GM19023 (cell line): ENCODE results near the gene MICA.
"Not testable (repeated sequence)": the region's sequence is repeated elsewhere in the genome, so short reads cannot be mapped to it uniquely, and the experiment has no call there.

Experiments
- ATAC-seq: cut with Tn5 transposase; IDR thresholded peaks from one replicate; pipeline ENCODE4 v1.9.1; 2021; ENCODE audit warnings: mild to moderate bottlenecking, moderate library complexity; ENCODE audit not compliant: unreplicated experiment

The MICA gene

GRCh38 chr6:31407699-31408098 lies 4.3 kb downstream of the MICA start:
- no peak for ATAC-seq

GRCh38 chr6:31412506-31412905 lies 9.1 kb downstream of the MICA start:
- ATAC-seq = no peak

- ATAC-seq = not testable (repeated sequence)
Measured at GRCh38 chr6:31414148-31414770, 10.9 kb downstream of the MICA start.

GRCh38 chr6:31414771-31415265 lies 11.4 kb downstream of the MICA start:
- no peak for ATAC-seq

- no peak for ATAC-seq
Measured at GRCh38 chr6:31416394-31417014, 13.1 kb downstream of the MICA start.

GRCh38 chr6:31418251-31418650 lies 14.9 kb downstream of the MICA start:
- no peak for ATAC-seq

GRCh38 chr6:31419842-31420241 lies 16.4 kb downstream of the MICA start:
- ATAC-seq = no peak

- no peak for ATAC-seq
Measured at GRCh38 chr6:31420546-31420945, 17.2 kb downstream of the MICA start.

- ATAC-seq = no peak
Measured at GRCh38 chr6:31422587-31422986, 19.2 kb downstream of the MICA start.

GRCh38 chr6:31423550-31423949 lies 20.2 kb downstream of the MICA start:
- no peak for ATAC-seq

- no peak for ATAC-seq
Measured at GRCh38 chr6:31426395-31427354, 23.3 kb downstream of the MICA start.

GRCh38 chr6:31430449-31430848 lies 27.1 kb downstream of the MICA start:
- ATAC-seq = no peak

- ATAC-seq = not testable (repeated sequence)
Measured at GRCh38 chr6:31435051-31435450, 31.7 kb downstream of the MICA start.

GRCh38 chr6:31438222-31438621 lies 34.8 kb downstream of the MICA start:
- no peak for ATAC-seq

GRCh38 chr6:31438677-31439076 lies 35.3 kb downstream of the MICA start:
- ATAC-seq = no peak

GRCh38 chr6:31441365-31442267 lies 38.2 kb downstream of the MICA start:
- no peak for ATAC-seq

- ATAC-seq = no peak
Measured at GRCh38 chr6:31446481-31446880, 43.1 kb downstream of the MICA start.

GRCh38 chr6:31446999-31447789 lies 43.8 kb downstream of the MICA start:
- ATAC-seq = not testable (repeated sequence)

GRCh38 chr6:31450751-31451150 lies 47.4 kb downstream of the MICA start:
- no peak for ATAC-seq

- no peak for ATAC-seq
Measured at GRCh38 chr6:31452859-31453258, 49.5 kb downstream of the MICA start.
